CD4-positive, alpha-beta T cell treated with Interleukin-4 for 1 hour (primary cell): ENCODE measurements around the gene S100A5.
A peak's percentile ranks its signal among the peaks of the same experiment; 100 is the strongest.
"Not testable (repeated sequence)": the region's sequence is repeated elsewhere in the genome, so short reads cannot be mapped to it uniquely, and the experiment has no call there.

Experiments
- DNase-seq, 2 donors: peaks; one replicate each; pipeline ENCODE4 v3.0.0-alpha.2; 2020 to 2022

S100A5 gene

GRCh38 chr1:153566414-153567371, 26.0 kb upstream of the S100A5 start:
- peak; percentile 78 to 90 for DNase-seq

GRCh38 chr1:153565529-153566374, 25.0 kb upstream of the S100A5 start, which contains the start of gene S100A2:
Gene S100A2, minus strand, starts transcription at chr1:153565844. Its CDS starts 1,967 bp downstream, at chr1:153563877.
- peak; percentile 21 to 70 for DNase-seq

- DNase-seq, result no peak
Observed at GRCh38 chr1:153563991-153564390, 23.3 kb upstream of the S100A5 start.

GRCh38 chr1:153563483-153563901, 22.8 kb upstream of the S100A5 start:
- no peak for DNase-seq

GRCh38 chr1:153562021-153562420, 21.3 kb upstream of the S100A5 start:
- not testable (repeated sequence) for DNase-seq

GRCh38 chr1:153561466-153561985, 20.8 kb upstream of the S100A5 start:
- no peak for DNase-seq

- no peak for DNase-seq
Observed at GRCh38 chr1:153560771-153561465, 20.2 kb upstream of the S100A5 start.

GRCh38 chr1:153560241-153560640, 19.5 kb upstream of the S100A5 start:
- DNase-seq, result no peak

- no peak for DNase-seq
Observed at GRCh38 chr1:153557877-153558276, 17.1 kb upstream of the S100A5 start.

- no peak for DNase-seq
Observed at GRCh38 chr1:153556348-153556747, 15.6 kb upstream of the S100A5 start.

GRCh38 chr1:153553830-153554541, 13.3 kb upstream of the S100A5 start:
- no peak for DNase-seq

- DNase-seq, result no peak
Observed at GRCh38 chr1:153553096-153553495, 12.4 kb upstream of the S100A5 start.

GRCh38 chr1:153552335-153552734, 11.6 kb upstream of the S100A5 start:
- DNase-seq, result no peak

- DNase-seq, result peak in 1 of 2 donors; percentile 24
Observed at GRCh38 chr1:153550827-153551500, 10.2 kb upstream of the S100A5 start.

- DNase-seq, result no peak
Observed at GRCh38 chr1:153550398-153550758, 9.6 kb upstream of the S100A5 start.

GRCh38 chr1:153549741-153550397, 9.1 kb upstream of the S100A5 start:
- no peak for DNase-seq

GRCh38 chr1:153548722-153549688, 8.3 kb upstream of the S100A5 start, which contains the start of gene S100A3:
Gene S100A3, minus strand, starts transcription at chr1:153549258. Its CDS starts 773 bp downstream, at chr1:153548485.
- DNase-seq, result no peak

GRCh38 chr1:153547560-153548551, 7.1 kb upstream of the S100A5 start:
- no peak for DNase-seq
